H1 (cell line): Measurements from ENCODE around the gene TSPEAR. TPM values are rescaled to one million over a fixed set of nuclear protein-coding genes. Genes with fewer than 3 reads are reported as not detected.

ENCODE experiments used
- CTCF ChIA-PET: fragments of 300-600 bp; sonication (Branson Sonifier 250); formaldehyde crosslinking; loops from one replicate; lab custom pipeline; 2021; ENCODE audit not compliant: partially characterized antibody; lab: Charles Lee
- POLR2A ChIA-PET: fragments of 300-600 bp; sonication (Branson Sonifier 250); formaldehyde crosslinking; loops from one replicate; lab custom pipeline; 2021; ENCODE audit warnings: inconsistent platforms; ENCODE audit not compliant: partially characterized antibody; lab: Charles Lee
- DNase-seq, 2 experiments: peaks; one replicate each; pipeline versions ENCODE4 v3.0.0 to v3.0.0-alpha.2; 2010 to 2022; ENCODE audit warnings: low spot score in 2 of 2, low read depth in 1 of 2, mixed read lengths in 1 of 2
- FAIRE-seq: peaks from 2 replicates; lab custom pipeline; 2011; peaks lifted over from hg19 to GRCh38; lab: Jason Lieb, UNC
- H2AFZ ChIP-seq: 2 replicates; pipeline ENCODE4 v1.8.1; 2012; ENCODE audit warnings: low read length, inconsistent platforms
- H2AK5ac ChIP-seq: 2 replicates; pipeline ENCODE4 v1.6.1; 2013; ENCODE audit warnings: low read depth, low read length
- H2BK120ac ChIP-seq: replicated peaks from 2 replicates; pipeline ENCODE3; 2013; ENCODE audit warnings: low read depth, low read length, inconsistent platforms
- H2BK12ac ChIP-seq: 2 replicates; pipeline ENCODE4 v1.6.1; 2013; ENCODE audit warnings: low read depth, low read length
- H2BK15ac ChIP-seq: 2 replicates; pipeline ENCODE4 v1.6.1; 2013; ENCODE audit warnings: low read length
- H2BK20ac ChIP-seq: 2 replicates; pipeline ENCODE4 v1.6.1; 2013; ENCODE audit warnings: low read length
- H2BK5ac ChIP-seq: 2 replicates; pipeline ENCODE4 v1.6.1; 2013; ENCODE audit warnings: low read depth, low read length
- H3K14ac ChIP-seq: 2 replicates; pipeline ENCODE4 v1.6.1; 2013; ENCODE audit warnings: inconsistent platforms; ENCODE audit not compliant: insufficient read length
- H3K18ac ChIP-seq: 2 replicates; pipeline ENCODE4 v1.6.1; 2013; ENCODE audit warnings: low read length; ENCODE audit errors: extremely low read depth
- H3K23ac ChIP-seq: 2 replicates; pipeline ENCODE4 v1.6.1; 2013; ENCODE audit warnings: inconsistent platforms; ENCODE audit not compliant: insufficient read length
- H3K23me2 ChIP-seq: 2 replicates; pipeline ENCODE4 v1.6.1; 2013; ENCODE audit warnings: low read depth, low read length
- H3K27ac ChIP-seq: 2 replicates; pipeline ENCODE4 v1.6.1; 2011; ENCODE audit warnings: low read depth, low read length, inconsistent platforms
- H3K27me3 ChIP-seq, 4 experiments: replicated peaks in 1 of 4; 1 replicate in 1 of 4; 2 replicates in 3 of 4; pipeline versions ENCODE4 v1.6.1 to v1.8.1; 2011 to 2013; ENCODE audit warnings: low read length in 3 of 4, mild to moderate bottlenecking in 3 of 4, inconsistent platforms in 2 of 4, mixed read lengths in 2 of 4, moderate library complexity in 1 of 4; ENCODE audit not compliant: control insufficient read depth in 3 of 4, insufficient read depth in 3 of 4; ENCODE audit errors: extremely low read depth in 1 of 4
- H3K36me3 ChIP-seq, 4 experiments: 2 replicates each; pipeline versions ENCODE4 v1.6.1 to v1.8.1; 2011 to 2013; ENCODE audit warnings: mild to moderate bottlenecking in 4 of 4, low read length in 3 of 4, moderate library complexity in 2 of 4, control low read depth in 1 of 4, inconsistent platforms in 1 of 4; ENCODE audit not compliant: insufficient read depth in 4 of 4, control insufficient read depth in 2 of 4
- H3K4ac ChIP-seq: replicated peaks from 2 replicates; pipeline ENCODE3; 2013; ENCODE audit warnings: low read length, low read depth, mixed read lengths, inconsistent platforms; ENCODE audit not compliant: insufficient read length
- H3K4me1 ChIP-seq, 4 experiments: replicated peaks in 1 of 4; 1 replicate in 1 of 4; 2 replicates in 3 of 4; pipeline versions ENCODE4 v1.6.1 to v1.8.1; 2011 to 2013; ENCODE audit warnings: low read length in 3 of 4, inconsistent platforms in 2 of 4, mixed read lengths in 1 of 4; ENCODE audit not compliant: insufficient read depth in 4 of 4, control insufficient read depth in 3 of 4
- H3K4me2 ChIP-seq, 2 experiments: 2 replicates each; pipeline versions ENCODE4 v1.6.1 to v1.8.1; 2011 to 2013; ENCODE audit warnings: low read depth in 2 of 2, low read length in 2 of 2, control low read depth in 1 of 2, inconsistent platforms in 1 of 2, mild to moderate bottlenecking in 1 of 2; ENCODE audit not compliant: insufficient read depth in 1 of 2
- H3K4me3 ChIP-seq, 4 experiments: fragments of 200-600, 300-600 bp in 1 of 4; sonication (generic), shearing (Covaris generic), sonication (Bioruptor Twin) in 1 of 4; 2 replicates each; pipeline versions ENCODE4 v1.5.1 to v1.8.1; 2011 to 2016; ENCODE audit warnings: low read length in 4 of 4, low read depth in 3 of 4, control low read depth in 2 of 4, inconsistent platforms in 2 of 4, mild to moderate bottlenecking in 2 of 4, mixed read lengths in 1 of 4, moderate library complexity in 1 of 4; ENCODE audit not compliant: insufficient read depth in 2 of 4; ENCODE audit errors: extremely low read depth in 1 of 4
- H3K56ac ChIP-seq: replicated peaks from 2 replicates; pipeline ENCODE3; 2013; ENCODE audit warnings: low read depth, mild to moderate bottlenecking, mixed read lengths, low read length, inconsistent platforms; ENCODE audit not compliant: insufficient read length
- H3K79me1 ChIP-seq: 2 replicates; pipeline ENCODE4 v1.6.1; 2013; ENCODE audit warnings: low read depth, low read length, control low read depth
- H3K79me2 ChIP-seq, 2 experiments: 2 replicates each; pipeline versions ENCODE4 v1.6.1 to v1.8.1; 2012 to 2013; ENCODE audit warnings: low read length in 2 of 2, mild to moderate bottlenecking in 2 of 2, inconsistent platforms in 1 of 2; ENCODE audit not compliant: insufficient read depth in 2 of 2, control insufficient read depth in 1 of 2
- H3K9ac ChIP-seq, 4 experiments: replicated peaks in 1 of 4; 1 replicate in 1 of 4; 2 replicates in 3 of 4; pipeline versions ENCODE4 v1.6.1 to v1.8.1; 2011 to 2013; ENCODE audit warnings: low read depth in 3 of 4, low read length in 3 of 4, control low read depth in 2 of 4, mild to moderate bottlenecking in 2 of 4, moderate library complexity in 2 of 4, inconsistent platforms in 1 of 4; ENCODE audit errors: extremely low read depth in 1 of 4
- H3K9me3 ChIP-seq, 2 experiments: 2 replicates each; pipeline versions ENCODE4 v1.6.1 to v1.8.1; 2012 to 2013; ENCODE audit warnings: mild to moderate bottlenecking in 2 of 2, moderate library complexity in 2 of 2, control low read depth in 1 of 2, inconsistent platforms in 1 of 2, low read depth in 1 of 2, low read length in 1 of 2, mixed read lengths in 1 of 2; ENCODE audit not compliant: insufficient read depth in 2 of 2
- H4K20me1 ChIP-seq, 2 experiments: replicated peaks in 1 of 2; 2 replicates each; pipeline versions ENCODE3 to v1.8.1; 2011 to 2013; ENCODE audit warnings: inconsistent platforms in 2 of 2, low read length in 2 of 2, mild to moderate bottlenecking in 1 of 2; ENCODE audit not compliant: insufficient read depth in 2 of 2, control insufficient read depth in 1 of 2
- H4K5ac ChIP-seq: 2 replicates; pipeline ENCODE4 v1.6.1; 2013; ENCODE audit warnings: low read length, low read depth, mixed read lengths, inconsistent platforms; ENCODE audit not compliant: insufficient read length
- H4K8ac ChIP-seq: 2 replicates; pipeline ENCODE4 v1.8.0; 2013; ENCODE audit warnings: mild to moderate bottlenecking, moderate library complexity, low read length, inconsistent platforms; ENCODE audit not compliant: insufficient read depth; ENCODE audit errors: extremely low read depth
- H4K91ac ChIP-seq: replicated peaks from 2 replicates; pipeline ENCODE3; 2013; ENCODE audit warnings: low read length, mixed read lengths, inconsistent platforms; ENCODE audit not compliant: insufficient read length
- BCL11A ChIP-seq, 2 experiments: IDR thresholded peaks; one replicate each; pipeline ENCODE4 v1.6.1; 2011; ENCODE audit warnings: low read depth in 2 of 2, low read length in 2 of 2, mild to moderate bottlenecking in 2 of 2
- BRCA1 ChIP-seq: IDR thresholded peaks from 2 replicates; pipeline ENCODE4 v1.6.1; 2012; ENCODE audit warnings: low read depth, low read length, improper control_type of control experiment
- MAFK ChIP-seq: IDR thresholded peaks from 2 replicates; pipeline ENCODE4 v1.6.1; 2012; ENCODE audit warnings: low read depth, mild to moderate bottlenecking, improper control_type of control experiment, low read length
- SIX5 ChIP-seq: IDR thresholded peaks from 2 replicates; pipeline ENCODE4 v1.6.1; 2011; ENCODE audit warnings: mild to moderate bottlenecking, low read depth, low read length
- WGBS, 2 experiments: shearing (Covaris generic) in 1 of 2; methylation state at CpG; one replicate each; pipeline versions ENCODE4 v1.1.6 to v1.1.7; 2013 to 2015; ENCODE audit warnings: low lambda C conversion rate in 2 of 2, mixed read lengths in 2 of 2, inconsistent platforms in 1 of 2, low coverage in 1 of 2, missing lambda C conversion rate in 1 of 2; ENCODE audit not compliant: insufficient replicate concordance in 2 of 2, insufficient coverage in 1 of 2, insufficient read length in 1 of 2; ENCODE audit errors: extremely low coverage in 1 of 2, missing lambda C conversion rate in 1 of 2; 5-methylcytosine and 5-hydroxymethylcytosine counted together
- polyA plus RNA-seq, 7 experiments: library from polyadenylated mRNA; depleted of rRNA in 3 of 7; stranded (reverse) in 5 of 7; unstranded in 2 of 7; fragments of >200 nt in 5 of 7; fragments of 200-250 nt in 2 of 7; gene quantifications; 1 replicate in 5 of 7; 2 replicates in 1 of 7; 4 replicates in 1 of 7; pipeline versions ENCODE4 v1.2.1 to v1.2.3, GENCODE V29; 2011 to 2013; ENCODE audit warnings: missing spikeins in 2 of 7, mixed read lengths in 2 of 7
- total RNA-seq: library from RNA; stranded (reverse); fragmentation: NEBNext Ultra II Directional; extraction: Animal tissue kit (Norgen Biotek cat#: 25700); gene quantifications from 2 replicates; pipeline ENCODE4 v1.2.1, GENCODE V29; 2021

Gene TSPEAR
- total and polyA plus RNA-seq, 2 of the 8 experiments (the other 6 are each of a cell fraction or from before 2014, with no cell fraction given) = 0.58 to 0.89 TPM

GRCh38 chr21:44681152-44681551 is 30.2 kb downstream of the TSPEAR start:
- no peak for FAIRE-seq

More at GRCh38 chr21:44681152-44681551, 30.2 kb downstream of the TSPEAR start:
- no peak overlapping the region for H2BK12ac ChIP-seq
- DNase-seq = no peak
- no peak overlapping the region for H2AK5ac ChIP-seq
- no peak overlapping the region for H3K18ac ChIP-seq
- no peaks in the 10 kb centered on the region for H3K27me3 ChIP-seq
- WGBS, 2 experiments = 77% methylated on average over 11 of the region's 11 CpGs; no CpG with 5 or more reads in 1 of the 2 experiments
- no peak overlapping the region; the same call in 1 of the 2 replicates for H4K8ac ChIP-seq
- no peak overlapping the region for H2AFZ ChIP-seq
- no peak overlapping the region for H3K14ac ChIP-seq
- no peaks in the 10 kb centered on the region for H3K79me1 ChIP-seq
- no peaks in the 10 kb centered on the region for H3K23me2 ChIP-seq
- H2BK120ac ChIP-seq = no peak overlapping the region
- H4K5ac ChIP-seq = no peak overlapping the region
- no peak overlapping the region for H3K4me3 ChIP-seq
- H2BK5ac ChIP-seq = no peak overlapping the region
- TF ChIP-seq MAFK (no peak), BCL11A (IDR thresholded peaks at IDR 0.05; ENCODE audit: low read depth in 2 of 2, low read length in 2 of 2) (no peak), BRCA1 (no peak), SIX5 (no peak)
- no peak overlapping the region for H3K4ac ChIP-seq
- no peak overlapping the region for H2BK20ac ChIP-seq
- H4K20me1 ChIP-seq = no peaks in the 10 kb centered on the region
- no peak overlapping the region for H3K23ac ChIP-seq
- POLR2A ChIA-PET = no interaction called here
- no peak overlapping the region for H3K9ac ChIP-seq
- H2BK15ac ChIP-seq = no peak overlapping the region
- CTCF ChIA-PET = interaction anchor here (1.5 kb wide), 1 partner anchor 10 kb away, joined by 3 read pairs; no protein-coding TSS in a partner anchor
- H4K91ac ChIP-seq = no peak overlapping the region
- no peak overlapping the region for H3K27ac ChIP-seq
- H3K4me2 ChIP-seq = no peak overlapping the region
- H3K79me2 ChIP-seq = no peaks in the 10 kb centered on the region
- no peaks in the 10 kb centered on the region for H3K9me3 ChIP-seq
- 0 out of 8 replicates have a peak, but pooled peaks cover 0 to 2% (median 0%) of the 10 kb centered on the region in 4 experiments for H3K36me3 ChIP-seq
- H3K4me1 ChIP-seq = peaks cover 0 to 1% (median 0%) of the 10 kb centered on the region in 4 experiments; a peak in 2 of 7 replicates
- H3K56ac ChIP-seq = no peak overlapping the region
